Thyroid gland (tissue), 4 donors: ENCODE measurements around the gene TMEM119.

Experiments
- CTCF ChIP-seq, 6 experiments: fragments of 200-600 bp in 3 of 6; fragments of 450-650 bp in 3 of 6; sonication (generic) in 3 of 6; IDR thresholded peaks; one replicate each; pipeline ENCODE4 v1.5.1; 2016 to 2019; ENCODE audit warnings: antibody characterized with exemption in 6 of 6, mild to moderate bottlenecking in 2 of 6, inconsistent platforms in 1 of 6, moderate library complexity in 1 of 6
- POLR2A ChIP-seq, 2 donors: fragments of 450-650 bp; IDR thresholded peaks; one replicate each; pipeline ENCODE4 v1.6.1; 2017; ENCODE audit warnings: antibody characterized with exemption in 2 of 2, mild to moderate bottlenecking in 2 of 2, moderate library complexity in 1 of 2

DNA sequence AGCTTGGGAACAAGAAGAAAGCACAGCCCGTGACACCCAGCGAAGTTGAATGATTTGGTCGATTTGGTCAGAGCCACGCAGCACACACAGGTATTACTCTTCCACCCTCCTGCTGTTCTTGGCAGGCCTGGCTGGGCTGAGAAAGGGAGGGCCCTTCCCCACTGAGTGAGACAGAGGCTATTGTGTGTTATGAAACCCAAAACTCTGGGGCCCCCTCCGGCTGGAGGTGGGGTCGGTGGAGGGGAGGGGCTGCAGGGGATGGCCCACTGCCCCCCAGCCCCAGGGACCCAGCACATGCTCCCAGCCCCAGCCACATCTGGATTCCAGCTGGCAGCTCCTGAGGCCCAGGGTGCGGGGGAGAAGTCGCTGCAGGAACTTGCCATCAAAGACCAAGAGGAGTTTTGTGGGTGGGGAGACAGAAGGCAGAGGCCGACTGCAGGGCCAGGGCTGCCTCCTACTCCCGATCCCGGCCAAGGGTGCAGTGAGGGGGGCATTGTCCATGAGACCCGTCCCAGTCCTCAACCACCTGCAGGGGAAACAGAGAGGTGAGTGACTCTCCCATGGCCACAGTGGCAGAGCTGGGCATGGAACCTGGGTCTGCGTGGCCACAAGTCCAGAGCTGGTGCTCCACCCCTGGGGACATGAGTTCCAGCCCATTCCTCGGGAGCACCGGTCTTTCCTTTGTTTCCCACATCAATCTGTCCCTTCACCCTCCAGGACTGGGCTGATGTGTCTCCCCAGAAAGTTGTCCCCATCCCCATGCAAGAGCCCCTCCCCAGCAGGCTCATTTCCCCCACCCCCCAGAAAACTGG, 8.7 kb downstream of the TMEM119 start:
- TF ChIP-seq CTCF (IDR thresholded peaks at IDR 0.05): no peak
- TF ChIP-seq POLR2A (IDR thresholded peaks at IDR 0.05): no peak
